Activated CD4-positive, alpha-beta T cell treated with anti-CD3 and anti-CD28 coated beads for 24 hours (primary cell): ENCODE data around the gene PHF20.
"Not testable (repeated sequence)": the region's sequence is repeated elsewhere in the genome, so short reads cannot be mapped to it uniquely, and the experiment has no call there.

Experiments
- DNase-seq, 2 donors: peaks; one replicate each; pipeline ENCODE4 v3.0.0-alpha.2; 2020; ENCODE audit warnings: low read depth in 2 of 2

PHF20 gene

DNA sequence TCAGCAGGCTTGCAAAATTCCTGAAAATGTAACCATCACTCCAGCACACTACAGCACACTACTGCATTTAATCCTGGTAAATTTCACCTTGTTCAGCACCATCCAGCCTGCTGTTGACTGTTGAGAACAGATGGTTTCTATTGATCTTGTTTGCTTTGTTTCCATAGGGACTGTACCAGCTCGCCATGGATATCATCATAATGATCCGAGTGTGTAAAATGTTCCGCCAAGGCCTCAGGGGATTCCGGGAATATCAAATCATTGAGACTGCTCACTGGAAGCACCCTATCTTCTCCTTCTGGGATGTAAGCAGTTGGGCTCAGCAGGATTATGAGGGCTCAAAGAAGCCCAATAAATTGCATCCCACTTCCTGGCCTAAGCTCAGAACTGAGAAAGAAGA lies 200.6 kb downstream of the PHF20 start:
- DNase-seq: no peak

DNA sequence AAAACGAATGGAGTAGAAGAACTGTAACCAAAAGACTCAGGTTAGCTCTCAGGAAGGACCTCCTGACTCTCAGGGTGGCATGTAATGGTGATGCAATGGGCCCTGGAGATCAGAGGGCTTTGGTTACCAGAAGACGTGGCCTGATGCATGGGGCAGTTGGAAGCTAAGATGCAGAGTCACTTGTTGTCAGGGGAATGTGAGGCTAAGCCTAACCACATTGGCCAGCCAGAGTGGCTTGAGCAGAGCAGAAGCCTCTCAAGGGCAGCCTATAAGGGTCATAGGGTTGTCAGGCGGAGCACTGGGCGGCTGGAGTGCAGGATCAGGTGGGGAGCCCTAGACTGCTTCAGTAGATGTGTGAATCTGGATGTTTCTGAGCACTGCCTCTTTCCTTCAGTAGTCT lies 202.4 kb downstream of the PHF20 start:
- DNase-seq: no peak

DNA sequence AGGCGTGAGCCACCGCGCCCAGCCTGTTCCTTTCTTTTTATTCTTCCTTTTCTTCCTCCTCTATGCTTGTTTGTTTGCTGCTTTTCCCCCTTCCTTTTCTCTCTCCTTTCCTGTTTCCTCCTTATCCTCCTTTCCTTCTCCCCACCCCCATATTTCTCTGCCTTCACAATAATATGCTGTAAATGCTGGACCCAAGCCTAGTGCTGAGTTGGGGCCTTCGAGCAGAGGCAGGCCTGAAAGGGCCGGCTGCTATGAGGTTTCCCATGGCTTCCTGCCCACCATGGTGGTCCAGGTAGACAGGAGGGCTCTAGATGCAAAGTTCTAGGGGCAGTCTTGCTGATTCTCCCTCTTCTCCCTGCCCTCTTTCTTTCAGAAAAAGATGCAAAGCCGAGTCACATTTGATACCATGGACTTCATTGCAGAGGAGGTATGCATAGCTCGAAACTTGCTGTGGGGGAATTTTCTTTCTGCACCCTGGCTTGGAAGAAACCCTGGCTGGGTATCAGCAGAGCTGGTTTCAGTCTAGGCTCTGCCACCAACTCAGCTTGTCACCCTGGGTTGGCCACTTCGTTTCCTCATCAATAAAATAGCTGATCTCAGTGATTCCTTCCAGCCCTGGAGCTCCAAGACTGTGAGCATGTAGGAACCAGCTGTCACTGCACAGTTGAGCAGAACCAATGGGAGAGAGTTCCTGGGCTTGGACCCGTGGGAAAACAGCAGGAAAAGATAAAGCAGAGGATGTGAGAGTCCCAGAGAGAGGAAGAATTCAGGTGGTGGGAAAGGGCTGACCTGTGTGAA lies 204.0 kb downstream of the PHF20 start:
- no peak for DNase-seq

DNA sequence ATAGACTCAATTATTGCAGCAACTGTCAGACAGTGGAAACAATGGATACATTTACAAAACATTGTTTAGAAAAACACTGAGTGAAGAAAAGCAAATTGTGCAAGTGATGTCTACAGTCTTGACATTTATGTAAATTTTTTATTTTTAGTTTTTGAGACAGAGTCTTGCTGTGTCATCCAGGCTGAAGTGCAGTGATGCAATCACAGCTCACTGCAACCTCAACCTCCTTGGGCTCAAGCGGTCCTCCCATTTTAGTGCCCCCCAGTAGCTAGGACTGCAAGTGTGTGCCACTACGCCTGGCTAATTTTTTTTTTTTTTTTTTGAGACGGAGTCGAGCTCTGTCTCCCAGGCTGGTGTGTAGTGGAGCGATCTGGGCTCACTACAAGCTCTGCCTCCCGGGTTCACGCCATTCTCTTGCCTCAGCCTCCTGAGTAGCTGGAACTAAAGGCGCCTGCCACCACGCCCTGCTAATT lies 206.3 kb downstream of the PHF20 start:
- DNase-seq: no peak

DNA sequence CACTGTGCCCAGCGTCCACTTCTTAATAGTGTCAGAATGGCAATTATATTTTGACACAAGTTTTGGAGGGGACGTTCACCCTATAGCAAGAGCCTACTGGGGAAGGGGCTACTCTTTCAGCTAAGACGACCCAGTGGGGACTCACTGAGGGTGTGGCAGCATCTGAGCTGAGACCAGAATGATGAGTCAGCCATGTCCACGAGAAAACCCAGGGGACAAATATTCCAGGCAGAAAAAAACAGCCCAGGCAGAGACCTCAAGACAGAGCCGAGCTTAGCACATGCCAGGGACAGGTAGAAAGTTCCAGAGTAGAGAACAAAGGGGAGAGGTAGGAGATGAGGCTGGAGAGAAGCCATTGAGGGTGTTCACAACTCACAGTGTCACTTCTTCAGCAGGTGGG lies 207.7 kb downstream of the PHF20 start:
- no peak for DNase-seq

DNA sequence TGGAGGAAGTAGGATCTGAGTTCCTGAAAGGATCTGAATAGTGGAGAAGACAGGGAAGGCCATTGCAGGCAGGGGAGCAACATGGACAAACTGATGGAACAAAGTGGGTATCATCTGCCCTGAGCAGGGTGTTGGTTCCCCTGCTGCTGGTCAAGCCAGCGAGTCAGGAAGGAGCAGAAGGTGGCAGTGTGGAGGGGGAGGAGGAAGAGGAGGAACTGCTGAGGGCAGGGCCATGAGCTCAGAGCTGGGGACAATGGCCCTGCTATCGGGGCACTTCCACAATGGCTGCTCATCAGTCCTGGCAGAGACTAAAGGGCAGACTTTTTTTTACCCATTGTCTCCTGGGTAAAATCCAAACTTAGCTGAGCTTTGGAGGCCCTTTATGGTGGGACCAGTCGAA lies 210.2 kb downstream of the PHF20 start:
- no peak for DNase-seq

DNA sequence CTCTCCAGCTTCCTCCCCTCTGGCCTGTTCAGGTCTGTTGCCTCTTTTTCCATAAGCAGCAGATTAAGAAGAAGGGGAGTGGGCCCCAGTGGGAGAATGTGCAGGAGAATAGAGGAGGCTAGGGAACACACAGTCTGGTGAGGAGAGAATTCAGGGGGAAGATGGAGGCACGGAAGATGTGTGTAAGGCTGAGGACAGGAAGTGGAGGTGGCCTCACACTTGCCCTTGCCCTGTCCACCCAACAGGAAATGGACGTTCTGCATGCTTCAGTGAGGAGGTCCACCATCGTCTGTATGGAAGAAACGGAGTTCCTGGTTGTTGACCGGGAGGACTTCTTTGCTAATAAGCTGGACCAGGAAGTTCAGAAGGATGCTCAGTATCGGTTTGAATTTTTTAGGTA lies 212.6 kb downstream of the PHF20 start:
- DNase-seq: no peak

DNA sequence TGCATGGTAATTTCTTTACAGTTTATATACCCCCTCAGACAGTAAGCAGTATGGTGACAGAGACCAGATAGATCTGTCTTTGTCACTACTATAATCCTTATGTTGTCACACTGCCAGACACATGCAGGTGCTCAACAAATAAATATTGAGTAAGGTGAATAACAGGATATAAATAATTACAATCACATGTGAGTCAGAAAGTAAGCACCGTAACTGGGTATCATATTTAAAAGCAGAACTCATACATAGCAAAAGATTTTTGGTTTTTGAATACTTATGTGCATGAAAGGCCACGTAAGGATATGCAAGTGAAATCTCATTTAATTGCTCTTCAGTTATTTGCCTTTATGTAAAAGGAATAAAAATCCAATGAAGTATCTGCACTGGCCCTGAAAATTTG lies 214.0 kb downstream of the PHF20 start:
- DNase-seq: no peak

DNA sequence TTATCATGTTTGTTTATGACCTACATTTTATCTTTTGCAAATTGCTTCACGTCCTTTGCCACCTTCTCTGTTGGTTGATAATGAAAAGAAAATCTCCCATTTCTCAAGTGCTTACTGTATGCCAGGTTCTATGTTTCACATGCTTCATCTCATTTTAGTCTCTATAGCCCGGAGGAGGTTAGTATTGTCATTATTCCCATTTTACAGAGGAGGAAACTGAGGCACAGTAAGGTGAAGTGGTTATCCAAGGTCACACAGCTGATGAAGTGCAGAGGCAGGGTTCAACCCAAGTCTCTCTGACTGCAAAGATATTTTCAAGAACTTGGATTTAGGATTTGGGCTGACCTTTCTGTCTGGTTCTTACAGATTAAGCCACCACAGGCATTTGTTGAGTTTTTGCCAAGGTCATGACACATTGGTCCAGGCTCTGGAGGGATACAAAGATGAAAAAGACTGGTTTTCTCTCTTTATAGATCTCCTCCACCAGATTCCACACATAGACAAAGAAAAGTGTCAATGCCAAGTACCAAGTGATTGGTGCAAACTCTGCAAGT lies 217.2 kb downstream of the PHF20 start:
- no peak for DNase-seq

DNA sequence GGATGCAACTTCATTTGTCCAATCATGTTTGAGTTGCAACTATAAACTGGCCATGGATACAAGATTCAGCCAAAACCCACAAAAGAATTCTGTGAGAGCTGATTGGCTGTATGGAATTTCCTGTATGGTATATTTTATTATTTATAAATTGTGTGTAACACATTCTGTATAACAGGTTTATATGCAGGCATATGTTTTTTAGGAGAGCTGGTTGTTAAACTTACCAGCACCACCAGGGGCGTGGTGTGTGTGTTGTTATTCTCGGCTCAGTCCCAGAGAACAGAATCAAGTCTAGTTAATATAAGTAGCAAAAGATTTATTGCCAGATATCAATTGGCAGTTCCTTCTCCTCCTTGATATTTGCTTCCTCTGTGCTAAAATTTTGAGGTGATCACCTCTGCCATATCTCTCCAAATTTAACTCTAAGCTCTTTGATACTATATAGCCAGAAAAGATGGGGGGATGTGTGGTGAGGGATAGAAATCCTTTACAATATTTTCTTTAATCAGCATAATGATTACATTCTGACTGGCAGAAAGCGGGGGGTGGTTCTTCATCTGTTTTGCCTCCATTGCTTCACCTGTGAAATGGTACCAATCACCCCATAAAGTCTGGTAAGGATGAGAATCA lies 219.4 kb downstream of the PHF20 start:
- DNase-seq: no peak

DNA sequence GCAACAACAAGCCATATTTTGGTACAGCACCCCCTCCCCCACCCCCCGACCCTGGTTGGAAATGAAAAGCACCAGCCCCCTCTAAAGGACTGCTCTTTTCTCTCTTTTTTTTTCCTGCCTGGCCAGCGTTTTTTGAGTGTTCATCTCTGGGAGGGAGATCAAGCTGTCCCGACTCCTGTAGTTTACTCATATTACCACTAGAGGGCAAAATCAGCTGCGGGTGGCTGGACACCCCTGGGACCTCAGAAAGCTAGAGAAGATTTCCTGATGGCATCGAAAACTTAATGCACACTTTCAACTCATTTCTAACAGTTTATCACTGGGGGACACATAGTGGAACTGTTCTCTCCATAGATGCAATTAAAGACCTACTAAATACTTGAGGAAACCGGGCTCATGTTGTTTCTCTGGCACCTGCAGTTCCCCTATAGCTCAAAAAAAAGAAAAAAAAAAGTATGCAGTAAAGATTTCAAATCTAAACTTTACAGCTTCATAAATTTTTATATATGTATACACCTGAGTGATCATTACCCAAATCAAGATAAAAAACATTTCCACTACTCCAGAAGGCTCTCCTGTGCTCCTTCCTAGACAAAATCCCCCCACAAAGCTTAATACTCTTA lies 221.0 kb downstream of the PHF20 start:
- DNase-seq: peak; percentile 14 to 27

DNA sequence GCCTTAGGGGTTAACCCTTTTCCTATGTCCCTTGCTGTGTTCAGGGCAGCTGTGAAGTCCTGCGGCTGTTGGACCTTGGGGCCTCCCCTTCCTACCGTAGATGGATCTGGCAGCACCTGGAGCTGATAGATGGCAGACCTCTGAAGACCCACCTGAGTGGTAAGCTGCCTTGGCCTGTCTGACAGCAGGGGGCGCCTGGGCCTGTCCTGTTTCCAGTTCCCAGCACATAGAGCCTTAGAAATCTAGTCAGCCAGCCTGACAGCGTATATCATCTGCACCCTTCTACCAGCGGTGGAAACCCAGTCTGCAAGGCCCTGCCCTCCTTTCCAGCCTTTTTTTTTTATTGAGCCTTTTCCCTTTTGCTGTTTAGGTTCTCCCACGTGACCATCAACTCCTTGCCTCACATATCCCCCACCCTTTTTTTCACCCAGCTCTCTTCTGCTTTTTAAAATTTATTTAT lies 223.2 kb downstream of the PHF20 start:
- DNase-seq: peak; percentile 69 to 71

DNA sequence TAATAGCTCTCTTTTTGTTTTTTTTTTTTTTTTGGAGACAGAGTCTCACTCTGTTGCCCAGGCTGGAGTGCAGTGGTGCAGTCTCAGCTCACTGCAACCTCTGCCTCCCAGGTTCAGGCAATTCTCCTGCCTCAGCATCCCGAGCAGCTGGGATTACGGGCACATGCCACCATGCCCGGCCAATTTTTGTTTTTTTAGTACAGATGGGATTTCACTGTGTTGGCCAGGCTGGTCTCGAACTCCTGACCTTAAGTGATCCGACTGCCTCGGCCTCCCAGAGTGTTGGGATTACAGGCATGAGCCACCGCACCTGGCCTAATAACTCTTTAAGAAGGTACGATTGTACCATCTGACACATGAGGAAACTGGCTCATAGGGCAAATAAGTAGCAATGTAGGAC lies 224.7 kb downstream of the PHF20 start:
- DNase-seq: not testable (repeated sequence)
